Esophagus muscularis mucosa (tissue), 4 donors: ENCODE measurements around the gene TLE3. TPM values are rescaled to one million over a fixed set of nuclear protein-coding genes. Genes with fewer than 3 reads are reported as not detected.

Source experiments
- DNase-seq: peaks from one replicate; pipeline ENCODE4 v3.0.0-alpha.2; 2017; ENCODE audit errors: extremely low spot score
- H3K27ac ChIP-seq, 4 donors: fragments of 200-600 bp; sonication (generic); replicated peaks in 1 of 4; 1 replicate in 3 of 4; 2 replicates in 1 of 4; pipeline ENCODE4 v1.5.1; 2016 to 2019; ENCODE audit warnings: mild to moderate bottlenecking in 1 of 4
- H3K27me3 ChIP-seq, 4 donors: fragments of 200-600 bp; sonication (generic); one replicate each; pipeline versions ENCODE4 v1.5.1 to v1.6.0; 2016 to 2019
- H3K36me3 ChIP-seq, 4 donors: fragments of 200-600 bp; sonication (generic); one replicate each; pipeline ENCODE4 v1.5.1; 2016 to 2019
- H3K4me1 ChIP-seq, 4 donors: fragments of 200-600 bp; sonication (generic); one replicate each; pipeline ENCODE4 v1.5.1; 2016 to 2019
- H3K4me3 ChIP-seq, 4 donors: fragments of 200-600 bp; sonication (generic); 1 replicate in 2 of 4; 2 replicates in 2 of 4; pipeline ENCODE4 v1.5.1; 2016 to 2019; ENCODE audit warnings: mild to moderate bottlenecking in 4 of 4, moderate library complexity in 1 of 4
- H3K9me3 ChIP-seq, 4 donors: fragments of 200-600 bp; sonication (generic); 1 replicate in 3 of 4; 2 replicates in 1 of 4; pipeline ENCODE4 v1.5.1; 2016 to 2019
- EP300 ChIP-seq: sonication (generic); formaldehyde crosslinking; IDR thresholded peaks from one replicate; pipeline ENCODE4 v1.6.1; 2017; ENCODE audit warnings: antibody characterized with exemption
- POLR2A ChIP-seq: fragments of 450-650 bp; IDR thresholded peaks from one replicate; pipeline ENCODE4 v1.6.1; 2017; ENCODE audit warnings: antibody characterized with exemption, moderate library complexity, mild to moderate bottlenecking, low read depth
- POLR2AphosphoS5 ChIP-seq, 2 donors: sonication (generic); formaldehyde crosslinking; IDR thresholded peaks; one replicate each; pipeline ENCODE4 v1.6.1; 2017; ENCODE audit warnings: antibody characterized with exemption in 2 of 2
- WGBS: methylation state at CpG from one replicate; pipeline ENCODE4 v1.1.5; 2018; 5-methylcytosine and 5-hydroxymethylcytosine counted together
- intact Hi-C: fragments of 100-400 bp; cut with DNase I; formaldehyde crosslinking; loops from one replicate; pipeline ENCODE4 v1.15.1; 2023
- total RNA-seq, 4 donors: library from RNA; depleted of rRNA; stranded (reverse); fragments of >200 nt; gene quantifications; one replicate each; pipeline versions ENCODE4 v1.1.0 to v1.2.1, GENCODE V29; 2016
- TF ChIP-seq, protein P1 (sequence below), 3 experiments: fragments of 200-600 bp in 2 of 3; fragments of 450-650 bp in 1 of 3; sonication (generic) in 2 of 3; IDR thresholded peaks; one replicate each; pipeline ENCODE4 v1.5.1; 2017 to 2019; ENCODE audit warnings: antibody characterized with exemption in 3 of 3, mild to moderate bottlenecking in 2 of 3, moderate library complexity in 1 of 3

The TLE3 gene
- total RNA-seq, 4 donors from 2014 or later, result 35.7 to 81.3 (median 59.2) TPM

DNA sequence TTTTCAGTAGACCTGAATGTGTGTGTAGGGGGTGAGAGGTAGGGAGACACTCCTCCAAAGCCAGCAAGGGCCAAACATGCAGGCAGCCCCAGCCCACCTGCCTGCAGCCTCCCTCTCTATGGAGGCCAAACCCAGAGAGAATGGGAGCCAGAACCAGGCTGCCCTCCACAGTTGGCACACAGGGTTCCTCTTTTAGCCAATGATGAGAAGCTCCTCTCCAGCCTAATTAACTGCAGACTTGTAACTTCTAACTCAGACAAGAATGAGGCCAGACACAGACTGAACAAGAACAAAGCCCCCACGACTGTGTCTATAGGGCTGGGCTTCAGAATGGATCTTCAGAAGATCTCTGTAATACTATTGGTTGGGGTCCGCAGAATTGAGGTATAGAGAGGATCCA lies 12.3 kb upstream of the TLE3 start:
- Histone ChIP-seq H3K9me3 (no peaks in the 10 kb centered on the region), H3K27ac (no peak overlapping the region), H3K4me1 (peaks cover 8 to 21% (median 17%) of the 10 kb centered on the region in 4 donors), H3K4me3 (no peak overlapping the region), H3K36me3 (no peaks in the 10 kb centered on the region), H3K27me3 (no peaks in the 10 kb centered on the region)
- no peak for DNase-seq
- 91% methylated on average over 2 of the region's 2 CpGs for WGBS
- TF ChIP-seq, protein P1, sequence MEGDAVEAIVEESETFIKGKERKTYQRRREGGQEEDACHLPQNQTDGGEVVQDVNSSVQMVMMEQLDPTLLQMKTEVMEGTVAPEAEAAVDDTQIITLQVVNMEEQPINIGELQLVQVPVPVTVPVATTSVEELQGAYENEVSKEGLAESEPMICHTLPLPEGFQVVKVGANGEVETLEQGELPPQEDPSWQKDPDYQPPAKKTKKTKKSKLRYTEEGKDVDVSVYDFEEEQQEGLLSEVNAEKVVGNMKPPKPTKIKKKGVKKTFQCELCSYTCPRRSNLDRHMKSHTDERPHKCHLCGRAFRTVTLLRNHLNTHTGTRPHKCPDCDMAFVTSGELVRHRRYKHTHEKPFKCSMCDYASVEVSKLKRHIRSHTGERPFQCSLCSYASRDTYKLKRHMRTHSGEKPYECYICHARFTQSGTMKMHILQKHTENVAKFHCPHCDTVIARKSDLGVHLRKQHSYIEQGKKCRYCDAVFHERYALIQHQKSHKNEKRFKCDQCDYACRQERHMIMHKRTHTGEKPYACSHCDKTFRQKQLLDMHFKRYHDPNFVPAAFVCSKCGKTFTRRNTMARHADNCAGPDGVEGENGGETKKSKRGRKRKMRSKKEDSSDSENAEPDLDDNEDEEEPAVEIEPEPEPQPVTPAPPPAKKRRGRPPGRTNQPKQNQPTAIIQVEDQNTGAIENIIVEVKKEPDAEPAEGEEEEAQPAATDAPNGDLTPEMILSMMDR (IDR thresholded peaks at IDR 0.05), result no peak
- TF ChIP-seq POLR2A (no peak), POLR2AphosphoS5 (IDR thresholded peaks at IDR 0.05) (no peak), EP300 (no peak)
- intact Hi-C loops, result no loop called here

DNA sequence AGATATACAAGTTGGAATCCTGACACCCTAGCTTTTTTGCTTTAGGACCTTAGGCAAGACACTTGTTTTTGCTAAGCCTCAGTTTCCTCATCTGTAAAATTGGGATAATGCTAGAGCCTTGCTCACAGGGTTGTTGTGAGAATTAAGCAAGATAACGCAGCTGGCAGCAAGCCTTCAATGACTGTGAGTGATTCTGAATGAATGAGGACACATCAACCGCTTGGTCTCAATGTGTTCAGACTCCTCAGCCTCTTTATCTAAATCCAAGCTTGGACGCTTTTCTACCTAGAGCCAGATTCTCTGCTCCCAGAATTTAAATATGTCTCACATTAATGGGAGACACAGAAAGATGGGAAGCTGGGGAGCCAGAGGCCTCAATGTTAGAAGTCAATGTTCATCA lies 11.8 kb upstream of the TLE3 start:
- DNase-seq, result no peak
- TF ChIP-seq POLR2AphosphoS5 (IDR thresholded peaks at IDR 0.05) (no peak), POLR2A (no peak), EP300 (no peak)
- TF ChIP-seq, protein P1 (IDR thresholded peaks at IDR 0.05), result no peak
- Histone ChIP-seq H3K4me3 (no peak overlapping the region), H3K9me3 (no peaks in the 10 kb centered on the region), H3K27me3 (no peaks in the 10 kb centered on the region), H3K27ac (no peak overlapping the region), H3K4me1 (peaks cover 8 to 21% (median 17%) of the 10 kb centered on the region in 4 donors), H3K36me3 (no peaks in the 10 kb centered on the region)
- 88% methylated on average over 3 of the region's 3 CpGs for whole genome bisulfite sequencing
- intact Hi-C loops, result no loop called here

DNA sequence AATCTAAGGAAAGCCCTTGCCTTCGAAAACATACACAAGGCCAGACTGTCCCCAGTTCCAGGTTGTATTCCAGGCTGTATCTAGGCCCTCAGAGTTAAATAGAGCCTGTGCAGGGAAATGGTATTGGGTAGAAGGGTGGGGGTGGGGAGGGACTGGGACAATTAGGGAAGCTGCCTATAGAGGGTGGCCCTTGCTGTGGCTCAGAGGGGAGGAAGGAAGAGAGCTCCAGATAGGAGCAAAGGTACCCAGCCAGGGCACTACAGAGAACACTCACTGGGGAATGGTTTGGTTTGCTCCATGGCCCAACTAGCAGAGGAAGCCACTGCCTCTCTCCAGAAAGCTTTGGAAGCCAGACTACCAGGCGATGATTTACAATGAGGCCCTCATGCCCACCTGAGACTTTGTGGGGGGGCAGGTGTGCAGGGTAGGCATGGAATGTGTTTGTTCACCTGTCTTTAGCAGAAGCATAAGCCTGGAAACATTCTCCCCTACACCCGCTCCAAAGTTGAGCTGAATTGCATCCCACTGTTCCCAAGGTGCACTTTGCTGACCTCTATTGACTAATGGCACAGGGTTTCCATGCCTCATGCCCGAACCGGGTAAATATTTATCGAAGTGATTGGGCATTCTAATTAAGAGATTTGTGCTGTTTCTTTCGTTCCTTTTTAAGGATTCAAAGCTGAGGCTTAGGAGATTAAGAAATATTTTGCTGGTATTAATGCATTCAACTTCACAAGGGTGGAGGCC lies 6.3 kb upstream of the TLE3 start:
- DNase-seq, result no peak
- WGBS, result 91% methylated on average over 7 of the region's 7 CpGs
- H3K27ac ChIP-seq, result no peak overlapping the region
- H3K4me3 ChIP-seq, result no peak overlapping the region
- H3K4me1 ChIP-seq, result peaks cover 24 to 28% (median 27%) of the 10 kb centered on the region in 4 donors
- no peaks in the 10 kb centered on the region for H3K9me3 ChIP-seq
- intact Hi-C loops, result loop anchor here (5.0 kb wide), 3 partner anchors 93 to 642 kb away; no protein-coding TSS in a partner anchor
- H3K36me3 ChIP-seq, result no peaks in the 10 kb centered on the region
- H3K27me3 ChIP-seq, result no peaks in the 10 kb centered on the region
- TF ChIP-seq, protein P1 (IDR thresholded peaks at IDR 0.05), result no peak
- TF ChIP-seq EP300 (no peak), POLR2AphosphoS5 (IDR thresholded peaks at IDR 0.05) (no peak), POLR2A (no peak)

DNA sequence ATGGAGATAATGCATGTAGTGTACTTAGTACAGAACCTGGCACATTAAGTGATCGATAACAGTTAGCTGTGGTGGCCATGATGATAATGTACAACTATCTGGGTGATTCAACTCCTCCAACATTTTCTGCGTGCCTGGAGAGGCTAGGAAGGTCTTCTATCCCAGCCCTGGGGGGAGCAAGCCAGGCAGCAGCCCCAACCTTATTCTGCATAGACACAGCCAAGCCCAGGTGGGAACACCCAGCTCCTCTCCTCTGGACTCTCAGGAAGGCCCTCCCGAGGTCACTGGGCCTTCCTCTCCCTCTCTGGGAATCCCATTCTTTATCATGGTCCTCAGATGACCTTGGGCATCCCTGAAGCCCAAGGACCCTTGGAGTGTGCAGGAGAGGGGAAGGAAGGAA lies 5.1 kb upstream of the TLE3 start:
- WGBS, result 93% methylated on average over 3 of the region's 3 CpGs
- Histone ChIP-seq H3K4me1 (peaks cover 35 to 39% (median 38%) of the 10 kb centered on the region in 4 donors), H3K27ac (no peak overlapping the region), H3K36me3 (no peaks in the 10 kb centered on the region), H3K27me3 (no peaks in the 10 kb centered on the region), H3K4me3 (no peak overlapping the region), H3K9me3 (no peaks in the 10 kb centered on the region)
- intact Hi-C loops, result loop anchor here (5.0 kb wide), 3 partner anchors 94 to 641 kb away; no protein-coding TSS in a partner anchor
- no peak for DNase-seq
- TF ChIP-seq EP300 (no peak), POLR2A (no peak), POLR2AphosphoS5 (IDR thresholded peaks at IDR 0.05) (no peak)
- TF ChIP-seq, protein P1 (IDR thresholded peaks at IDR 0.05), result no peak
